GM12872 (cell line): Measurements from ENCODE around the gene DPP6.

ENCODE experiments used
- CTCF ChIP-seq: IDR thresholded peaks from 3 replicates; pipeline ENCODE4 v1.5.1; 2011; ENCODE audit warnings: low read depth, mild to moderate bottlenecking, low read length, moderate library complexity; ENCODE audit not compliant: insufficient read depth

The DPP6 gene

GRCh38 chr7:154860621-154861375 lies 808.6 kb downstream of the DPP6 start:
- TF ChIP-seq CTCF = no peak

GRCh38 chr7:154861589-154861988 lies 809.4 kb downstream of the DPP6 start:
- no peak for TF ChIP-seq CTCF

GRCh38 chr7:154862153-154862791 lies 810.1 kb downstream of the DPP6 start:
- TF ChIP-seq CTCF = no peak

GRCh38 chr7:154863766-154864522 lies 811.7 kb downstream of the DPP6 start:
- no peak for TF ChIP-seq CTCF

- no peak for TF ChIP-seq CTCF
Measured at GRCh38 chr7:154864523-154864891, 812.3 kb downstream of the DPP6 start.

GRCh38 chr7:154865984-154866685 lies 813.9 kb downstream of the DPP6 start:
- no peak for TF ChIP-seq CTCF

- no peak for TF ChIP-seq CTCF
Measured at GRCh38 chr7:154867068-154867467, 814.9 kb downstream of the DPP6 start.
